ENCODE results near the gene IER3IP1.
"Not testable (repeated sequence)": the region's sequence is repeated elsewhere in the genome, so short reads cannot be mapped to it uniquely, and the experiment has no call there.

Gene IER3IP1

GRCh38 chr18:47180765-47181164, 4.6 kb upstream of the IER3IP1 start:
- H3K9me3 Mint-ChIP-seq = peaks cover 8% of the 10 kb centered on the region
- H3K27ac Mint-ChIP-seq (ENCODE audit: low read depth) = no peak overlapping the region
- no peak for ATAC-seq (replicated peaks; ENCODE audit: extremely low read depth, poor library complexity, severe bottlenecking)
- DNase-seq (ENCODE audit: low spot score in 2 of 2) = no peak
- H3K4me3 Mint-ChIP-seq = no peak overlapping the region
- peaks cover 39% of the 10 kb centered on the region for H3K27me3 Mint-ChIP-seq
- peaks cover 3% of the 10 kb centered on the region for H3K36me3 Mint-ChIP-seq (ENCODE audit: insufficient read depth)
- no peaks in the 10 kb centered on the region for H3K4me1 Mint-ChIP-seq

DNA sequence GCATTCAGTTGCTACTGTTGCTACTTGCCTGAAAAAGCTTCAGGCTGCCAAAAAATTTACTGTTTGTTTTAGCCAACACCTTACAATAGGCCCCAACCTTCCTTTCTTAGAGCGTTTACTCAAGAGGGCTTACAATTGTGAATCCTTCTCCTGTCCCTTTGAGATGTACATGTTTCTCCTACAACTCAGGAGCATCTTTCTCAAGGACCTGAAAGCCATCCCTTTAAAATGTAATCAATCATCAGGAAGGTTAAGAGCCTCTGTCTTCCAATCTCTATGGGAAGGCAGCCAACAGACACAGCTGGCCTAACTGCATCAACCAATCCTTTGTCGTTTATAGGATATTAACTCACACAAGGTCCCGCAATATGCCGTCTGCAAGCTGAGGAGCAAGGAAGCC, 3.4 kb upstream of the IER3IP1 start:
- Mint-ChIP-seq H3K9me3 (peaks cover 5% of the 10 kb centered on the region), H3K4me1 (no peaks in the 10 kb centered on the region), H3K36me3 (ENCODE audit: insufficient read depth) (peaks cover 3% of the 10 kb centered on the region), H3K27me3 (peaks cover 35% of the 10 kb centered on the region), H3K4me3 (no peak overlapping the region), H3K27ac (ENCODE audit: low read depth) (no peak overlapping the region)
- ATAC-seq (replicated peaks; ENCODE audit: extremely low read depth, poor library complexity, severe bottlenecking) (no peak), DNase-seq (ENCODE audit: low spot score in 2 of 2) (no peak)

- no peak overlapping the region for H3K27ac Mint-ChIP-seq (ENCODE audit: low read depth)
- H3K9me3 Mint-ChIP-seq = no peaks in the 10 kb centered on the region
- ATAC-seq (replicated peaks; ENCODE audit: extremely low read depth, poor library complexity, severe bottlenecking) = peak; percentile 9
Observed at GRCh38 chr18:47175283-47175897, 774 bp downstream of the IER3IP1 start.

GRCh38 chr18:47174545-47175116, 1.5 kb downstream of the IER3IP1 start:
- Mint-ChIP-seq H3K36me3 (ENCODE audit: insufficient read depth) (peaks cover 3% of the 10 kb centered on the region), H3K27ac (ENCODE audit: low read depth) (no peak overlapping the region), H3K4me1 (peaks cover 6% of the 10 kb centered on the region), H3K27me3 (no peaks in the 10 kb centered on the region), H3K4me3 (no peak overlapping the region), H3K9me3 (no peaks in the 10 kb centered on the region)
- ATAC-seq (replicated peaks; ENCODE audit: extremely low read depth, poor library complexity, severe bottlenecking) (no peak), DNase-seq (ENCODE audit: low spot score in 2 of 2) (no peak)

More at GRCh38 chr18:47175283-47175897, 774 bp downstream of the IER3IP1 start:
- peaks cover 2% of the 10 kb centered on the region for H3K27me3 Mint-ChIP-seq
- peaks cover 3% of the 10 kb centered on the region for H3K36me3 Mint-ChIP-seq (ENCODE audit: insufficient read depth)
- DNase-seq (ENCODE audit: low spot score in 2 of 2) = no peak
- H3K4me1 Mint-ChIP-seq = no peaks in the 10 kb centered on the region
- H3K4me3 Mint-ChIP-seq = no peak overlapping the region

DNA sequence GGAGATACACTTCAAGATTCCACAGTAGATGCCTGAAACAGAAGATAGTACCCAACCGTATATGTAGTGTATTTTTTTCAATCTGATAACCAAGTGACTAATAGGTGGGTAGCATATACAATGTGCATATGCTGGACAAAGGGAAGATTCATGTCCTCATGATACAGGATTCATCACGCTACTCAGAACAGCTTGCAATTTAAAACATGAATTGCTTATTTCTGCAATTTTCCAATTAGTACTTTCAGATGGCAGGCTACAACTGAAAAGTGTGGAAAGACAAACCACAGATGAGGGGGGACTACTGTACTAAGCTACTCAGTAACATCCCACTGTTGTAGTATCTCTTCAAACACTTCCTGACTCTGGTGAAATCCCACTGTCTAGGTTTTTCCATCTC, 3.7 kb downstream of the IER3IP1 start:
- no peak for ATAC-seq (replicated peaks; ENCODE audit: extremely low read depth, poor library complexity, severe bottlenecking)

GRCh38 chr18:47168913-47169312, 7.3 kb downstream of the IER3IP1 start:
- Mint-ChIP-seq H3K4me1 (peaks cover 31% of the 10 kb centered on the region), H3K27me3 (no peaks in the 10 kb centered on the region), H3K4me3 (no peak overlapping the region), H3K36me3 (ENCODE audit: insufficient read depth) (peaks cover 2% of the 10 kb centered on the region), H3K27ac (ENCODE audit: low read depth) (no peak overlapping the region), H3K9me3 (no peaks in the 10 kb centered on the region)
- DNase-seq (ENCODE audit: low spot score in 2 of 2) = no peak
- peak; percentile 60 for ATAC-seq (replicated peaks; ENCODE audit: extremely low read depth, poor library complexity, severe bottlenecking)

More for the DNA sequence above, 3.7 kb downstream of the IER3IP1 start:
- no peak overlapping the region for H3K4me3 Mint-ChIP-seq
- no peaks in the 10 kb centered on the region for H3K9me3 Mint-ChIP-seq
- H3K36me3 Mint-ChIP-seq (ENCODE audit: insufficient read depth) = peaks cover 2% of the 10 kb centered on the region
- H3K27ac Mint-ChIP-seq (ENCODE audit: low read depth) = no peak overlapping the region
- H3K27me3 Mint-ChIP-seq = no peaks in the 10 kb centered on the region
- H3K4me1 Mint-ChIP-seq = peaks cover 16% of the 10 kb centered on the region
- DNase-seq (ENCODE audit: low spot score in 2 of 2) = no peak

- Mint-ChIP-seq H3K4me3 (no peak overlapping the region), H3K27me3 (no peaks in the 10 kb centered on the region), H3K4me1 (peaks cover 32% of the 10 kb centered on the region), H3K36me3 (ENCODE audit: insufficient read depth) (peaks cover 2% of the 10 kb centered on the region), H3K27ac (ENCODE audit: low read depth) (no peak overlapping the region), H3K9me3 (no peaks in the 10 kb centered on the region)
- ATAC-seq (replicated peaks; ENCODE audit: extremely low read depth, poor library complexity, severe bottlenecking) (no peak), DNase-seq (ENCODE audit: low spot score in 2 of 2) (no peak)
Observed at GRCh38 chr18:47168509-47168908, 7.7 kb downstream of the IER3IP1 start.

GRCh38 chr18:47166294-47166693, 9.9 kb downstream of the IER3IP1 start:
- ATAC-seq (replicated peaks; ENCODE audit: extremely low read depth, poor library complexity, severe bottlenecking) = no peak
- peaks cover 2% of the 10 kb centered on the region for H3K36me3 Mint-ChIP-seq (ENCODE audit: insufficient read depth)
- no peak overlapping the region for H3K27ac Mint-ChIP-seq (ENCODE audit: low read depth)
- no peak for DNase-seq (ENCODE audit: low spot score in 2 of 2)
- no peaks in the 10 kb centered on the region for H3K9me3 Mint-ChIP-seq
- H3K4me3 Mint-ChIP-seq = no peak overlapping the region
- H3K4me1 Mint-ChIP-seq = peaks cover 38% of the 10 kb centered on the region
- H3K27me3 Mint-ChIP-seq = no peaks in the 10 kb centered on the region

GRCh38 chr18:47163241-47163640, 12.9 kb downstream of the IER3IP1 start:
- Mint-ChIP-seq H3K27me3 (no peaks in the 10 kb centered on the region), H3K27ac (ENCODE audit: low read depth) (no peak overlapping the region), H3K4me1 (peaks cover 22% of the 10 kb centered on the region), H3K4me3 (no peak overlapping the region), H3K36me3 (ENCODE audit: insufficient read depth) (peaks cover 2% of the 10 kb centered on the region), H3K9me3 (no peaks in the 10 kb centered on the region)
- DNase-seq (ENCODE audit: low spot score in 2 of 2) (no peak), ATAC-seq (replicated peaks; ENCODE audit: extremely low read depth, poor library complexity, severe bottlenecking) (peak; percentile 52)

DNA sequence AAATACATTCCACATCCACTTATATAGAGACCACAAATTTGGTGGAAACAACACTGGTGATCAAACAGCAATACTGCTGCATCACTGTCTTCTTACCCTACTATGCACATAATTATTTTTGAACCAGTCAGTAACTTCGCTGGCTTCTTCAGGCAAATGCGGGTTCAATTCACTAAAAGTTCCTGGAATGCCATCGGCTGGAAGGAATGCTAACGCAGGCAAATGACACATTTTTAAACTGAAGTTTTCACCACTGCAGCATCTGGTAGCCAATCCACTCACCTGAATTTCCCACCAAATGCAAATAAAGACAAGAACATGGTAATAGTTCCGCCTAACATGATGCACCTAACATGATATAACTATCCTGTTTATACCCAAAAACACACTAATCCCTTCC, 15.9 kb downstream of the IER3IP1 start:
- H3K27ac Mint-ChIP-seq (ENCODE audit: low read depth) = no peak overlapping the region
- DNase-seq (ENCODE audit: low spot score in 2 of 2) = no peak
- peaks cover 16% of the 10 kb centered on the region for H3K4me1 Mint-ChIP-seq
- H3K27me3 Mint-ChIP-seq = no peaks in the 10 kb centered on the region
- H3K4me3 Mint-ChIP-seq = no peak overlapping the region
- no peaks in the 10 kb centered on the region for H3K9me3 Mint-ChIP-seq
- ATAC-seq (replicated peaks; ENCODE audit: extremely low read depth, poor library complexity, severe bottlenecking) = no peak
- peaks cover 10% of the 10 kb centered on the region for H3K36me3 Mint-ChIP-seq (ENCODE audit: insufficient read depth)

DNA sequence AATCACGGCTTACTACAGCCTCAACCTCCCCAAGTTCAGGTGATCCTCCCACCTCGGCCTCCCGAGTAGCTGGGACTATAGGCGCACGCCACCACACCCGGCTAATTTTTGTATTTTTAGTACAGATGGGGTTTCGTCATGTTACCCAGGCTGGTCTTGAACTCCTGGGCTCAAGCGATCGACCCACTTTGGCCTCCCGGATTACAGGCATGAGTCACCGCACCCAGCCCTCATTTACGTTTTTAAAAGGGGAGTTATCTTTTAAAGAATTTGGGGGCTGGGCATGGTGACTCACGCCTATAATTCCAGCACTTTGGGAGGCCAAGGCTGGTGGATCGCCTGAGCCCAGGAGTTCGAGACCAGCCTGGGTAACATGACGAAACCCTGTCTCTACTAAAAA, 17.8 kb downstream of the IER3IP1 start:
- ATAC-seq (replicated peaks; ENCODE audit: extremely low read depth, poor library complexity, severe bottlenecking); H3K27ac Mint-ChIP-seq (ENCODE audit: low read depth); H3K9me3 Mint-ChIP-seq; H3K27me3 Mint-ChIP-seq; H3K4me3 Mint-ChIP-seq; H3K36me3 Mint-ChIP-seq (ENCODE audit: insufficient read depth); DNase-seq (ENCODE audit: low spot score in 2 of 2); H3K4me1 Mint-ChIP-seq: not testable (repeated sequence)

- H3K9me3 Mint-ChIP-seq = no peaks in the 10 kb centered on the region
- H3K4me3 Mint-ChIP-seq = peak overlapping the region; percentile 99
- peaks cover 39% of the 10 kb centered on the region for H3K4me1 Mint-ChIP-seq
- DNase-seq (ENCODE audit: low spot score in 2 of 2) = no peak
- peaks cover 9% of the 10 kb centered on the region for H3K36me3 Mint-ChIP-seq (ENCODE audit: insufficient read depth)
- no peaks in the 10 kb centered on the region for H3K27me3 Mint-ChIP-seq
- no peak for ATAC-seq (replicated peaks; ENCODE audit: extremely low read depth, poor library complexity, severe bottlenecking)
- H3K27ac Mint-ChIP-seq (ENCODE audit: low read depth) = peak overlapping the region; percentile 93
Observed at GRCh38 chr18:47151439-47151838, 24.7 kb downstream of the IER3IP1 start.

DNA sequence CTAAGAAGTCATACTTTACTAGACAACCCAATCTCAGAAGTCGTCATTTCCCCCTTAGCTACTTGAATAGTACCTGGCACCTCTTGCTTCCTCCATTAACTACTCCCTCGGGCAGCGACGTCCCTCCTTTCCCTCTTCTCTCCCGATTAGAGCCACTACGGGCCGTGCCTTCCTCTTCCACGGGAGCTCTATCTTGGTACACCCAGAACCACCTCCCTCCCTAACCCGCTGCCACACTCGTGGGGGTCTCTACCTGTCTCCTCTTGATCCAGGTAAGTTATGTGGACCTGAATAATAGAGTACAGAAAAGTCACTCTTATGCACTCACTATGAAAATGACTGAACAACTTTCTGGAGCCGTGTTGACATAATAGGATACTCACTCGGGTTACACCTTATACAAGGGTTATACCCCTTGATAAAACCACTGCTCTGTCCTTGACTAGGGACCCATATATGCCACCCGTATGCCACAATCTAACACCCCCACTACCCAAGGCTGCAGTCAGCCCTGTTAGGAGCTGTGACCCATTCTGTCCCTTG, 25.3 kb downstream of the IER3IP1 start:
- H3K27ac Mint-ChIP-seq (ENCODE audit: low read depth) = peak overlapping the region; percentile 93
- no peaks in the 10 kb centered on the region for H3K9me3 Mint-ChIP-seq

More for the DNA sequence above, 25.3 kb downstream of the IER3IP1 start:
- Mint-ChIP-seq H3K36me3 (ENCODE audit: insufficient read depth) (peaks cover 9% of the 10 kb centered on the region), H3K27me3 (no peaks in the 10 kb centered on the region), H3K4me1 (peaks cover 44% of the 10 kb centered on the region), H3K4me3 (peak overlapping the region; percentile 99)
- peak; percentile 8 for ATAC-seq (replicated peaks; ENCODE audit: extremely low read depth, poor library complexity, severe bottlenecking)
- no peak for DNase-seq (ENCODE audit: low spot score in 2 of 2)
